Measurements from ENCODE around the gene SERINC2. TPM values are rescaled to one million over a fixed set of nuclear protein-coding genes. Genes with fewer than 3 reads are reported as not detected.

The SERINC2 gene
- total RNA-seq, 6 experiments from 2014 or later: 184 to 276 (median 207) TPM

GRCh38 chr1:31483012-31483946, 70.3 kb downstream of the SERINC2 start:
- Mint-ChIP-seq H3K27me3 (ENCODE audit: insufficient read depth) (peaks cover 28% of the 10 kb centered on the region), H3K27ac (peak overlapping the region; percentile 60), H3K9me3 (peaks cover 14% of the 10 kb centered on the region; the same call in 1 of the 2 replicates), H3K4me1 (ENCODE audit: low read depth) (peaks cover 36% of the 10 kb centered on the region), H3K36me3 (ENCODE audit: low read depth) (peaks cover 4% of the 10 kb centered on the region; the same call in 1 of the 2 replicates), H3K4me3 (peak overlapping the region; percentile 35)
- DNase-seq: peak; percentile 87
- TF ChIP-seq CTCF (IDR thresholded peaks at IDR 0.05): no peak

Other genes with a start within 250 kb of the SERINC2 start
- not detected for gene NKAIN1, start 173.3 kb upstream of the SERINC2 start, total RNA-seq (2021; fragmentation: NEBNext Ultra II Directional; extraction: Animal tissue kit (Norgen Biotek cat#: 25700))
- gene SNRNP40, start 116.4 kb upstream of the SERINC2 start, total RNA-seq (2021; fragmentation: NEBNext Ultra II Directional; extraction: Animal tissue kit (Norgen Biotek cat#: 25700)): 10 to 100 TPM; 37.8 to 50.7 (median 46.1) TPM
- gene ZCCHC17, start 116.2 kb upstream of the SERINC2 start, total RNA-seq (2021; fragmentation: NEBNext Ultra II Directional; extraction: Animal tissue kit (Norgen Biotek cat#: 25700)): 10 to 100 TPM; 37.4 to 42.3 (median 38.6) TPM
- 1 to 10 TPM; 1.4 to 3.3 (median 2.2) TPM for gene FABP3, start 40.1 kb upstream of the SERINC2 start, total RNA-seq (2021; fragmentation: NEBNext Ultra II Directional; extraction: Animal tissue kit (Norgen Biotek cat#: 25700))
- 1 to 10 TPM in 5 of 6 experiments, under 1 TPM in 1; 0.91 to 4.0 (median 1.9) TPM for gene TINAGL1, start 163.3 kb downstream of the SERINC2 start, total RNA-seq (2021; fragmentation: NEBNext Ultra II Directional; extraction: Animal tissue kit (Norgen Biotek cat#: 25700))
- not detected for gene HCRTR1, start 204.5 kb downstream of the SERINC2 start, total RNA-seq (2021; fragmentation: NEBNext Ultra II Directional; extraction: Animal tissue kit (Norgen Biotek cat#: 25700))
- 10 to 100 TPM; 65.8 to 81.3 (median 69.3) TPM for gene PEF1, start 231.7 kb downstream of the SERINC2 start, total RNA-seq (2021; fragmentation: NEBNext Ultra II Directional; extraction: Animal tissue kit (Norgen Biotek cat#: 25700))